H1 (cell line): ENCODE measurements around the gene SCN2B. TPM values are rescaled to one million over a fixed set of nuclear protein-coding genes. Genes with fewer than 3 reads are reported as not detected.

ENCODE experiments used
- CHD1 ChIP-seq: IDR thresholded peaks from 2 replicates; pipeline ENCODE4 v1.6.1; 2012; ENCODE audit warnings: low read depth, low read length, improper control_type of control experiment
- KDM5A ChIP-seq: fragments of 200-600 bp; IDR thresholded peaks from 2 replicates; pipeline ENCODE4 v1.7.1; 2012; ENCODE audit warnings: mild to moderate bottlenecking, low read length, inconsistent platforms, mixed read lengths
- MAFK ChIP-seq: IDR thresholded peaks from 2 replicates; pipeline ENCODE4 v1.6.1; 2012; ENCODE audit warnings: low read depth, mild to moderate bottlenecking, improper control_type of control experiment, low read length
- SP1 ChIP-seq: IDR thresholded peaks from 2 replicates; pipeline ENCODE4 v1.6.1; 2011; ENCODE audit warnings: low read depth, low read length
- SUZ12 ChIP-seq: fragments of 200-600 bp; sonication (generic); IDR thresholded peaks from 2 replicates; pipeline ENCODE4 v1.6.1; 2012; ENCODE audit warnings: mild to moderate bottlenecking, inconsistent platforms, low read length, moderate library complexity, mixed read lengths
- TEAD4 ChIP-seq: IDR thresholded peaks from 2 replicates; pipeline ENCODE4 v1.6.1; 2012; ENCODE audit warnings: low read depth, low read length, inconsistent platforms, mixed read lengths
- polyA plus RNA-seq, 7 experiments: library from polyadenylated mRNA; depleted of rRNA in 3 of 7; stranded (reverse) in 5 of 7; unstranded in 2 of 7; fragments of >200 nt in 5 of 7; fragments of 200-250 nt in 2 of 7; gene quantifications; 1 replicate in 5 of 7; 2 replicates in 1 of 7; 4 replicates in 1 of 7; pipeline versions ENCODE4 v1.2.1 to v1.2.3, GENCODE V29; 2011 to 2013; ENCODE audit warnings: missing spikeins in 2 of 7, mixed read lengths in 2 of 7
- total RNA-seq: library from RNA; stranded (reverse); fragmentation: NEBNext Ultra II Directional; extraction: Animal tissue kit (Norgen Biotek cat#: 25700); gene quantifications from 2 replicates; pipeline ENCODE4 v1.2.1, GENCODE V29; 2021

The SCN2B gene
- total and polyA plus RNA-seq, 2 of the 8 experiments (the other 6 are each of a cell fraction or from before 2014, with no cell fraction given) = 0.14 to 0.24 TPM

- TF ChIP-seq MAFK = no peak
- no peak for TF ChIP-seq SUZ12
- no peak for TF ChIP-seq SP1
- TF ChIP-seq TEAD4 = no peak
- no peak for TF ChIP-seq KDM5A
- TF ChIP-seq CHD1 = no peak
Measured at GRCh38 chr11:118168751-118169150, 7.7 kb downstream of the SCN2B start (continued).
